ENCODE data around the gene FN1.

- TF ChIP-seq, protein P1, sequence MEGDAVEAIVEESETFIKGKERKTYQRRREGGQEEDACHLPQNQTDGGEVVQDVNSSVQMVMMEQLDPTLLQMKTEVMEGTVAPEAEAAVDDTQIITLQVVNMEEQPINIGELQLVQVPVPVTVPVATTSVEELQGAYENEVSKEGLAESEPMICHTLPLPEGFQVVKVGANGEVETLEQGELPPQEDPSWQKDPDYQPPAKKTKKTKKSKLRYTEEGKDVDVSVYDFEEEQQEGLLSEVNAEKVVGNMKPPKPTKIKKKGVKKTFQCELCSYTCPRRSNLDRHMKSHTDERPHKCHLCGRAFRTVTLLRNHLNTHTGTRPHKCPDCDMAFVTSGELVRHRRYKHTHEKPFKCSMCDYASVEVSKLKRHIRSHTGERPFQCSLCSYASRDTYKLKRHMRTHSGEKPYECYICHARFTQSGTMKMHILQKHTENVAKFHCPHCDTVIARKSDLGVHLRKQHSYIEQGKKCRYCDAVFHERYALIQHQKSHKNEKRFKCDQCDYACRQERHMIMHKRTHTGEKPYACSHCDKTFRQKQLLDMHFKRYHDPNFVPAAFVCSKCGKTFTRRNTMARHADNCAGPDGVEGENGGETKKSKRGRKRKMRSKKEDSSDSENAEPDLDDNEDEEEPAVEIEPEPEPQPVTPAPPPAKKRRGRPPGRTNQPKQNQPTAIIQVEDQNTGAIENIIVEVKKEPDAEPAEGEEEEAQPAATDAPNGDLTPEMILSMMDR (IDR thresholded peaks at IDR 0.05), result no peak
- no peak for TF ChIP-seq EZH2 (IDR thresholded peaks at IDR 0.05)
Observed at GRCh38 chr2:215355801-215356200, 80.1 kb downstream of the FN1 start.
